HS-27A (cell line): ENCODE measurements around the gene ABCC9.

Source experiments
- DNase-seq: peaks from one replicate; pipeline ENCODE4 v3.0.0-alpha.2; 2012; ENCODE audit warnings: low read depth, missing footprints

Gene ABCC9

DNA sequence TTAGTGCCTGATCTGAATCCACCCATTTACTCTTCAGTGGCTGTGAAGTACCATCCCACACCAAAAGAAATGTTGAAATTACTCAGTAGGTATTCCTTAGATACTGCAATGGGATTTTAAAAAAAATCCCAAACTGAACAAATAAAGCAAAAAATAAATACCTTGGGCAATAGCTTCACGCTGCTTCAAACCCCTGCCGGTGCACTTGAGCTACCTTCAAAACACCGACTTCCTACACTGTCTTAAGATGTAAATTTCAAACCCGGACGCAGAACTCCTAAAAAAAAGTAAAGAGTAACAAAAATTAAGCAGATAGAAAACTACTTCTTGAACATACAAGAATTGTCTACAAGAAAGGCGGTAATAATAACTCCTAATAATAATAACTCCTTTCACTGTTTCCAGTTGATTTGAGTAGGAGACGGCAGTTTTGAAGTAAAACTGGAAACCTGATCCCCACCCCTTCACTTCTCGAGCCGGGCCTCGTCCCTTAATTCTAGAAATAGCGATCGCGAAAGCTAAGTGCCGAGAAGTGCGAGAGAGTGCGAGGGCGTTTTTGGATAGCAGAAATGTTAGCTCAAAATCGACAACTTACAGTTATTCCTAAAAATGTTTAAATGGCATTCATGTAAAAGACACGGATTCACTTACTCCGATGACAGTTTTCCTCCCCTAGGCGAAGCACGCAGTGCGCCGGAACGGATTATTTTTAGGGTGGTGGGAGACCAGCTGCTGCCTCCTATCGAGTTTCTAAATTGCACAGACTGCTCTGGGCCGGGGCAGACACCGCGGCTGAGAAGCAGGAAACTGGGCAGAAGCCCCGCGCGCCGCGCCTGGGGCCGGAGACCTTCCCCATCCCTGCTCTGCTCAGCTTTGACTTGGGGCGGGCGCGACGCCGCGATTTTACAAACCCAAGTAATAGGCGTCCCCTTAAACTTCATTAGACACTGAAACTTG lies at the start of gene ABCC9:
Gene ABCC9, minus strand, starts transcription at position 878 of the 957 bp plus-strand sequence. CDS start 4,752 bp downstream, outside the sequence.
- DNase-seq, result no peak

- DNase-seq, result peak; percentile 15
Observed at GRCh38 chr12:21989819-21990412, 48.7 kb upstream of the ABCC9 start.

- no peak for DNase-seq
Observed at GRCh38 chr12:21988619-21989018, 47.4 kb upstream of the ABCC9 start.

GRCh38 chr12:21987755-21988154 lies 46.5 kb upstream of the ABCC9 start:
- no peak for DNase-seq

DNA sequence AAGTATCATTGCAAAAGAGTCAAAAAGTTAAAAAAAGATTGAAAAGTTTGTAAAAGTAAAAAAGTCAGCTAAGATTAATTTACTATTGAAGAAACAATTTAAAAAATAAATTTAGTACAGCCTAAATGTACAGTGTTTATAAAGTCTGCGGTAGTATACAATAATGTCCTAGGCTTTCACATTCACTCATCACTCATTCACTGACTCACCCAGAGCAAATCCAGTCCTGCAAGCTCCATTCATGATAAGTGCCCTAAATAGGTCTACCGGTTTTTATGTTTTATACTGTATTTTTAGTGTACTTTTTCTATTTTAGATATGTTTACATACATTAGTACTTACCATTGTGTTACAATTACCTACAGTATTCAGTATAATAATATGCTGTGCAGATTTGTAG lies 43.9 kb upstream of the ABCC9 start:
- DNase-seq, result no peak

- no peak for DNase-seq
Observed at GRCh38 chr12:21984375-21984774, 43.1 kb upstream of the ABCC9 start.

DNA sequence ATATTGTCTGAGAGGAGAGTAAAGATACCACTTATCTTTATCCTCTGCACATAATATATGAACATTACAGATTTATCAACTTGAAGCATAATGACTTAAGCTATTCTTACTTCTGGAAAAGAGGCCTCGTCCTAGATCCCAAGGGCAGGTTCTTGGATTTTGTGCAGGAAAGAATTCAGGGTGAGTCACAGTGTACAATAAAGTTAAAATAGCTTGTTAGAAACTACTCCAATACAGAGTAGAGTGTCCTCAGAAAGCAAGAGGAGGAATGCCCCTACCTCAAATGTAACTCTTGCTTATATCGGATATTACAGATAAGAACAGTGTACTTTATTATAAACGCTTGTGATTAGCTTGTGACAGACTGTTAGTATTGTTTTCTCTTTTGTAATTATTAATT lies 41.9 kb upstream of the ABCC9 start:
- no peak for DNase-seq

GRCh38 chr12:21980544-21980943 lies 39.3 kb upstream of the ABCC9 start:
- no peak for DNase-seq

- no peak for DNase-seq
Observed at GRCh38 chr12:21975293-21975692, 34.1 kb upstream of the ABCC9 start.

DNA sequence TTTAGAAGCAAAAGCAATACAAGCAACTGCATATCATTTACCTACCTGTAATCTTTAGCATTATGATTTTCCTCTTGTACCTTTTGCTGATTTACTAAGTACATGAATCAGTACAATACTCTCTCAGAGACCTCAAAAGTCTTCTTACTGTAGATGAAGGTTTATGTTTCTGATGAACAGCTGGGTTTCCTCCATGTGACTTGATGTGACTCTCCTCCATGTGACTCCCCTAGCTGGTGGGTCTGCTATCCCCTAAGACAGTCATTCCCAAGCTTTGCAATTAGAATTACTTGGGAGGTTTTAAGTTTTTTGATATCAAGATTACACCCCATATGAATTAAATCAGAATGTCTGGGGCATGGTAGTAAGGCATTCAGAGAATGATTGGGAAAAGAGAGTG lies 32.0 kb upstream of the ABCC9 start:
- DNase-seq, result no peak

GRCh38 chr12:21972055-21972454 lies 30.8 kb upstream of the ABCC9 start:
- no peak for DNase-seq

DNA sequence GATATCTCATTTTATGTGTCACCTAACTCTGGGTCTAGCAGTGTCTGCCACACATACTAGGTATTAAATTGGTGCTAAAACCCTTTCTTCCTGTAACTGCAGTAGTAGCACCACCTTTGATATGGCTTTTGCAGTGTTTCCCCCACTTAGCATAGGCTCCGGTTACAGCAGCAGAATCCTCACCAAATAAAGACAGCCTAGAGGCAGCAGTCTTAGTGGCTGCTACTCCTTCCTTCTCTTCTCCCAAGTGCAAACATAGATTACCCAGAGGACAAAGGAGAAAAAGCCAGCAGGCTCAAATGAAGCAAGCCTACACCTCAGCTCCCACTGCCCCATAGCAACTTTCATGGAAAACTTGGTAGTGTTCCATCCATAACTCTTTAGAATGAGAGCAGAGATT lies 30.1 kb upstream of the ABCC9 start:
- no peak for DNase-seq

GRCh38 chr12:21962821-21963220 lies 21.6 kb upstream of the ABCC9 start:
- DNase-seq, result no peak

DNA sequence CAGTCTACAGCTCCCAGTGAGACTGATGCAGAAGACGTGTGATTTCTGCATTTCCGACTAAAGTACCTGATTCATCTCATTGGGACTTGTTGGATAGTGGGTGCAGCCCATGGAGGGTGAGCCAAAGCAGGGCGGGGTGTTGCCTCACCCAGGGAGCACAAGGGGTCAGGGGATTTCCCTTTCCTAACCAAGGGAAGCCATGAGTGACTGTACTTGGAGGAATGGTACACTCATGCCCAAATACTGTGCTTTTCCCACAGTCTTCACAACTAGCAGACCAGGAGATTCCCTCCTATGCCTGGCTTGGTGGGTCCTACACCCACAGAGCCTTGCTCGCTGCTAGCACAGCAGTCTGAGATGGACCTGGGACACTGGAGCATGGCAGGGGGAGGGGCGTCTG lies 21.0 kb upstream of the ABCC9 start:
- peak; percentile 91 for DNase-seq

DNA sequence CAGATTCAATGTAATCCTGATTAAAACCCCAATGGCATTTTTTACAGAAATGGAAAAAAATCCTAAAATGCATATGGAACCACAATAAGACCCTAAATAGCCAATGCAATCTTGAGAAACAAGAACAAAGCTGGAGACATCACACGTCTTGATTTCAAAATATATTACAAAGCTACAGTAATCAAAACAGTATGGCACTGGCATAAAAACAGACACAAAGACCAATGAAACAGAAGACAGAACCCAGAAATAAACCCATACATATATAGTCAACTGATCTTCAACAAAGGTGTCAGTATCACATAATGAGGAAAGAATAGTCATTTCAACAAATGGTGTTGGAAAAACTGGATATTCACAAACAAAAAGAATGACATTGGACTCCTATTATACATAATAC lies 9.4 kb upstream of the ABCC9 start:
- DNase-seq, result no peak

GRCh38 chr12:21949036-21949435 lies 7.8 kb upstream of the ABCC9 start:
- DNase-seq, result no peak

GRCh38 chr12:21946983-21947382 lies 5.8 kb upstream of the ABCC9 start:
- no peak for DNase-seq

DNA sequence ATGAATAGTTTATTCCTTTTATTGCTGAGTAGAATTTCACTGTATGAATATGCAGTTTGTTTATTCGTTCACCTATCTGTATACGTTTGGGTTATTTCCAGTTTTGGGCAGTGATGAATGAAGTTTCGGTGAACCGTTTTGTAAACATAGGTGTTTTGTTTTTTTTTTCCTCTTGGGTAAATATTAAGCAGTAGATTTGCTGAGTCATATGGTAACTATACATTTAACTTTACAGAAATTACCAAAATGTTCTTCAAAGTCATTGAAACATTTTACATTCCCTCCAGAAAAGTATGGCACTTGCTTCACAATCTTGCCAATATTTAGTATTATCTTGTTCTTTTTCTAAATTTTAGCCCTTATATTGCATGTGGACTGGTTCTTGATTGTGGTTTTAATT lies 3.8 kb upstream of the ABCC9 start:
- no peak for DNase-seq

- DNase-seq, result no peak
Observed at GRCh38 chr12:21942377-21942703, 1.1 kb upstream of the ABCC9 start.

DNA sequence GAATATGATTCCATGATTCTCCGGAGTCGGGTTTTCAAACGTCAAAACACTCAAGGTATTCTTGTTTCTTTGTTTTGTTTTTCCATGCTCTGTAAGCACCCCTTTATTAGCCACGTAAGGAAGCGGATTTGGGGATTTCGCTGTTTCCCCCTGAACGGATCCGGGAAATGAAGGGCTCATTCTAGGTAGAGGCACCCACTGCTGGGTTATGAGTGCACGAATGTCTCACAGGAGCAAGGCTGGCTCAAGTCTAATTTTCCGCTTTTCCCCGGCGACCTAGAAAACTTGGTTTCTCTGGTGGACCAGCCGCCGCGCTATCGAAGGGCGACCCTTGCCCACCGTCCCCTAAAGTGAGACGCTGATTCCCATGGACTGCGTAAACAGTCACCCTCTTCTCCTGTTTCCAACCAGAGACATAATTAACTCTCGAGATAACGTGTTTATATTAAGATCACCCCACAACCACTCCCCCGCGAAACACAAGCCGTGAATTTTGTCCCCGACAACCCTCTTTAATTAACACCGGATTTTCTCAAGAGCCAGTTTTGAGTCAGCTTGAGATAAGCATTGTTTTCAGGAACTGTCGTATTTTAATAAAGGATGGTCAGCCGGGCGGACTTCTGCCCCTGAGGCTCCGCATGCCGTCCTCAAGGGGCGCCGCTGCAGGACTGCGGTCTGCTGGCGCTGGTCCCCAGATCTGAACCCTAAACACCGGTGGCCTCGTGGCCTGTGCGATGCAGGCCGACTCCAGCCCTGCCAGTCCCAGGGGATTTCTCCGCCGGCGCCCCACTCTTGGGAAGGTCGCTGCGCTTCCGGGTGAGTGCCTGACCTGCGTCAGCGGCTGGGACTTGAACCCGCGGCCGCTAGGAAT lies 515 bp upstream of the ABCC9 start:
- no peak for DNase-seq

DNA sequence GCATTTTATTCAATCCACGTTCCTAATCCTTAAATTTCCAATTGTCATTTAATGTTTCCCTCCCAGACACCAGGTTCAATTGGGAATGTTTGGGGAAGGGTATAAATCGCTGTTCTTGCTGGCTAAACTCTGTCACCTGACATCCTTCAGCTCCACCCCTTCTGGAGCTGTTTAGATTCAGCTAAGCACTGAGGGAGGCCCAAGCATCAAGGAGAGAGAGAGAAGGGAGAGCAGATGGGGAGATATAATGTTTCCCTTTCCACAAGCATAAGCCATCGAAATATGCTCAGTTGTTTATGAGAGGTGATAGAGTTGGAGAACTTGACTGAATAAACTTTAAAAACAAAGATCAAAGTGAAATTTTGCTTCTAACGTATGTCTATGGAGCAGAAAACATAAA lies 1.8 kb downstream of the ABCC9 start:
- no peak for DNase-seq

DNA sequence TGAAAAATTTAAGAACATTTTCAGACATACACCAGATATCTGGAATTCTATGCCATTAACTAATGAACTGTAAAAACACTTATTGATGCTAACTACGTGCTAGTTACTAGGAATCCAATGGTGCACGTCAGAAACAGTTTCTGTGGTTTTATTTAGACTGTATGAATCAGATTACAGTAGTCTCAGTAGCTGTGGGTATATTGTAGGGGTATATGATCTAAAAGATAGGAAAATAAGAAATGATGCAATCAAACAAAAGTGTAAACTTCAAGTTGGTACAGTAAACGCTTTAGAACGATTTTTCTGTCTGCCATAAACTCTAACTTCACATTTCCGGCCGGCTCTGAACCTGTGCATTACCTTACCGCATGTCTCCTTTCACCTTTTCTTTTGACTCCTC lies 2.3 kb downstream of the ABCC9 start:
- no peak for DNase-seq

DNA sequence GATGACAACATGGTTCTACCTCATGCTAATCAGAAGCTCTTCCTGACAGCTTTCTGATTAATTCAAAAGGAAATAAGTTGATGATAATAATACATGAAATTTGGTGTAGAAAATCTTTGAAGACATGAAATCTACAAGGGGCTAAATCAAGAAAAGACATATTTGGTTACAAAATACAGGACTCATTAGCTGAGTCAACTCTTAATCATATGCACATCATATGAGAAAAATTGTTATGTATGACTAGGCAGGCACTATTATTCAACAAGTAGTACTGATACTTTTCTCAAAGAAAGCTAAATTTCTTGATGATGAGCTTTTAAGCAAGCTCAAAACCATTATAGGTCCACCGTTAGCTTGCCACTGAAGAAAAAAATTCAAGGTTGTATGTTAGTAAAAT lies 7.1 kb downstream of the ABCC9 start:
- DNase-seq, result no peak
